SW 1271 (cell line): ENCODE results near the gene DLG2.
"Not testable (repeated sequence)": the region's sequence is repeated elsewhere in the genome, so short reads cannot be mapped to it uniquely, and the experiment has no call there.

Source experiments
- DNase-seq, 2 experiments: peaks; one replicate each; lab custom pipeline; 2025; lab: John Stamatoyannopoulos, UW

The DLG2 gene

GRCh38 chr11:85444479-85444878 lies 182.7 kb downstream of the DLG2 start:
- no peak for DNase-seq

DNA sequence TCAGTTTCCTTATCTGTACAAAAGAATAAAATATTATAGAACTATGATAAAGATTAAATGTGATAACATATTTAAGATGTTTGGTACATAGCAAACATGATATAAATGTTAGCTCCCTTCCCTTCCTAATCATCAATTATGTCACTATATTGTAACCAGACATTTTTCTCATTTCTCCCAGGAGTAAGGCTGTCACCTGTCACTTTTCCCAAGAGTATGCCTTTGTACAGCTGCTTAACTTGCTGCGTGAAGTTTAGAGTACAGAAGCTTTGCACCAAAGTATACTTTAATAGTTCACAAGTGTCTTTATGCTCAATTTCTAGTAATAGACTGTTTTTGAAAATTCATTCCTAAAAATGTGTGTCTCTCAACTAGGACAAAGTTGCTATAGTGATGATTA lies 186.9 kb downstream of the DLG2 start:
- no peak for DNase-seq

- DNase-seq = no peak
These were observed 188.8 kb downstream of the DLG2 start for GRCh38 chr11:85438328-85438727.

GRCh38 chr11:85431319-85431718 lies 195.8 kb downstream of the DLG2 start:
- DNase-seq = no peak

DNA sequence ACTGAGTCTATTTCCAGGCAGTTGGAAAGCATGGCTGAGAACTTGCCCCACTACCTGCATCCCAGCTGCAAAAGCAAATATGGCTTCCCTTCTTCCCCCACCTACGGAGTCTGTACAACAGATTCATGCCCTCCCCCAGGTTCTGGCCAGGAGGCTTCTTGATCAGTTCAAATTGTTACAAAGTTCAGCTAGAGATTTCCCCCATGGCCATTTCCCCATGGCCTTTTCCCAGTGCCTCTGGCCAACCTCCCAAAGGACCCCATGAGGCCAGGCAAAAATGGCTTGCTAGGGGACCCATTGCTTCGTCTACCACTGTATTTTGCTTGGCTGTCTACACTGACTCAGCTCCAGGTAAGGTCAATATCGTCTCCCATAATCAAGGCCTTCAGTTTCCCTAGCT lies 203.3 kb downstream of the DLG2 start:
- no peak for DNase-seq

DNA sequence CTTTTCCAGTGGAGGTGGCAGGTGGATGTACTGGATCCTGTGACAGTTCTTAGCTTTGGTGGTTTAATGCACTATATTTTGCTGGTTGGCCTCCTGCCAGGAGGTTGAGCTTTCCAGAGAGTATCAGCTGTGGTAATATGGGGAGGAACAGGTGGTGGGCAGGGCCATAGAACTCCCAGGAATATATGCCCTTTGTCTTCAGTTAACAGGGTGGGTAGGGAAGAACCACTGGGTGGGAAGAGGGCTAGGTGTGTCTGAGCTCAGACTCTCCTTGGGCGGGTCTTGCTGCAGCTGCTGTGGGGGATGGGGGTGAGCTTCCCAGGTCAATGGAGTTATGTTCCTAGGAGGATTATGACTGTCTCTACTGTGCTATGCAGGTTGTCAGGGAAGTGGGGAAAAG lies 203.8 kb downstream of the DLG2 start:
- DNase-seq = no peak

- DNase-seq = no peak
These were observed 213.0 kb downstream of the DLG2 start for GRCh38 chr11:85414175-85414574.

GRCh38 chr11:85407648-85408047 lies 219.5 kb downstream of the DLG2 start:
- DNase-seq = no peak

DNA sequence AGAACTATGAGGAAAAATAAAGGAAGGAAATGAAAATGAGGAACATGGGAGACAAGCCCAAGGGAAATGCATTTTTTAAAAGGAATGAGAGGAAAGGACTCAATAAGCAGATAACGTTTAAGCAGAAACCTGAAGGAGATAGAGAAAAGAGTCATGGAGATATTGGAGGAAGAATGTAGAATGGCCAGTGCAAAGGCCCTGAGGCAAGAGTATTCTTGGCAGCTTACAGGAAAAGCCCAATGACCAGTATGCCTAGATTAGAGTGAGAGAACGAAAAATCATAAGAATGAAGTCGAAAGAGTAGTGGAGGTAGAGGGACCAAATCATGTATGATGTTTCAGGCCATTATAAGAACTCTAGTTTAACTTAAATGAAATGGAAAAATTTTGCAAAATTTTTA lies 220.3 kb downstream of the DLG2 start:
- no peak for DNase-seq

GRCh38 chr11:85406316-85406715 lies 220.8 kb downstream of the DLG2 start:
- no peak for DNase-seq

DNA sequence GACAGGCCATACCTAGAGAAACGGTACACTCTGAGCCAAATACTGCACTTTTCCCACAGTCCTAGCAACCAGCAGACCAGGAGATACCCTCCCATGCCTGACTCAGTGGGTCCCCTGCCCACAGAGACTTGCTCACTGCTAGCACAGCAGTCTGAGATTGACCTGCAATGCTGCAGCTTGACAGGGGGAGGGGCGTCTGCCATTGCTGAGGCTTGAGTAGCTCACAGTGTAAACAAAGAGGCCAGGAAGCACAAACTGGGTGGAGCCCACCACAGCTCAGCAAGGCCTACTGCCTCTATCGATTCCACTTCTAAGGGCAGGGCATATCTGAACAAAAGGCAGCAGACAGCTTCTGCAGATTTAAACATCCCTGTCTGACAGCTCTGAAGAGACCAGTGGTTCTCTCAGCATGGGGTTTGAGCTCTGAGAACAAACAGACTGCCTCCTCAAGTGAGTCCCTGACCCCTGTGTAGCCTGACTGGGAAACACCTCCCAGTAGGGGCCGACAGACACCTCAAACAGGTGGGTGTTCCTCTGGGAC lies 231.6 kb downstream of the DLG2 start:
- DNase-seq = not testable (repeated sequence)

DNA sequence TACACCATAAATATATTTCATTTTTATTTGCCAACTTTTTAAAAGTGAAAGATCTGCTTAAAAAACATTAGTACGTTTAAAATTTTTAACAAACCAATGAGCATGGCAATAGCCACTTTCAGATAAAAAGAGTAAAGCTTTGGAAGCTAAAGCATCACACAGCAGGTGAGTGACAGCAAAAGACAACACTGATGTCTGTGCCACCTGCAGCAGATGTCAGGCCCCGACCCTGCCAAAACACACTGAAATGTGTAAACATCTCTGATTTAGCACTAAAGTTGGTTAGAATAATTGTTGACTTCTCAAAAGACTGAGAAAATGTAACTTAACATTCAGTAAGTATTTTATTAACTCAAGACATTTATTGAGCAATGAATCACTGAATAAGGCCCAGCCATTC lies 232.9 kb downstream of the DLG2 start:
- no peak for DNase-seq

DNA sequence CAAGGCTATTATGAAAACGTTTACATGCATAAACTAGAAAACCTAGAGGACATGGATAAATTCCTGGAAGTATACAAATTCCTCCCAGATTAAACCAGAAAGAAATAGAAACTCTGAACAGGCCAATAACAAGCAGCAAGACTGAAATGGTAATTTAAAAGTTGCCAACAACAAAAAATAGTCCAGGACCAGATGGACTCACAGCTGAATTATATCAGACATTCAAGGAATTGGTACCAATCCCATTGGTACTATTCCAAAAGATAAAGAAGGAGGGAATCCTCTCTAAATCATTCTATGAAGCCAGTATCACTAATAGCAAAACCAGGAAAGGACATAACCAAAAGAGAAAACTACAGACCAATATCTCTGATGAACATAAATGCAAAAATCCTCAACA lies 236.0 kb downstream of the DLG2 start:
- DNase-seq = no peak

- no peak for DNase-seq
These were observed 241.6 kb downstream of the DLG2 start for GRCh38 chr11:85385547-85385946.

DNA sequence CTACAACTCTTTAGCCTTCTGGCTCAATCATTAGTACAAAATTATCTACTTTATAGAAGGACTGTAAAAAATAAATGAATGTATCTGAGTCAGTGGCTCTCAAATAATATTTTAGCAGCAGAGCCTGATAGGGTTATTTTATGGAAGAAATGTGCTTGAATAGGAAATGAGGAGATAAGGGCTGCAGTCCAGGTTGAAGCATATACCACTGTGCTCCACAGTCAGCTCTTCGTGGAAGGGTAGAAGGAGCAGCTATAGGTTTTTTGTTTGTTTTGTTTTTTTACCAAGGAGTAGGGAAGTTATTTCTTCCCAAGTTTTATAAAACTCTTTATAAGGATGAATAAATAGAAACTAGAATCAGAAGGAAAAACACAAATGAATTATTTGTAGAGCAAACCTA lies 242.0 kb downstream of the DLG2 start:
- DNase-seq = no peak

DNA sequence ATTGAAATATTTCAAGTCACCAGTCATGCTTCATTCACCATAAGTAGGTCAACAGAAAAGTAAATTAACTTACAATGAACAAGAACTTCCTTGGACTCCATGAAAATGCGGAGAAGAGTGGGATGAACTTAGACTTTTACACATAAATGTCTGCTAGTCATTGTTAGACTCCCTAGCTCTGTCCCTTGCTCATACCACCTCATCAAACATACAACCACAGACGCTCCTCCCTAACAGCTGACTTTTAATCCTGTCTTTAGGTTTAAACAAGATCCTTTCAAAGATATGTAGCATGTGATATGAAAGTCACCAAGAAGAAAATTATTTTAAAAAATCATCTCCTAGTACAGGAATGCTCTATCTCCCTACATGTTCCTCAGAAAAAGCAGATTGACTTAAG lies 248.1 kb downstream of the DLG2 start:
- DNase-seq = no peak

DNA sequence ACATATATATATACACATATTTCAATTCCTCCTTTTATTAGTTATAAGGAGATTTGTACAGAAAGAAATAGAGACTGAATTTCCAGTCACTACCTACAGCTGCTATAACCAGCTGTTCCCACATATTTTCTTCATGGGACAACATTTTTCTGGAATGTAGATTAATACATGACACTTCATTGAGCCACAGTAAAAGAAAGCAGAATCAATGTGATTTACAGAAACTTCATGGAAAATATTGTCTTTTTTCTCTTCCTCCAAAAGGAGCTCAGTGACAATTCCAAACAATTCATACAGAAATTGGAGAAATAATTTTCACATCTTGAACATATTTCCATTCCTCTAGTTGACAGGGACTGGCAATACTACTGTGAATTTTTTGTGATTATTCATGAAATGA lies 249.2 kb downstream of the DLG2 start:
- no peak for DNase-seq

- DNase-seq = no peak
These were observed 267.3 kb downstream of the DLG2 start for GRCh38 chr11:85359859-85360258.

DNA sequence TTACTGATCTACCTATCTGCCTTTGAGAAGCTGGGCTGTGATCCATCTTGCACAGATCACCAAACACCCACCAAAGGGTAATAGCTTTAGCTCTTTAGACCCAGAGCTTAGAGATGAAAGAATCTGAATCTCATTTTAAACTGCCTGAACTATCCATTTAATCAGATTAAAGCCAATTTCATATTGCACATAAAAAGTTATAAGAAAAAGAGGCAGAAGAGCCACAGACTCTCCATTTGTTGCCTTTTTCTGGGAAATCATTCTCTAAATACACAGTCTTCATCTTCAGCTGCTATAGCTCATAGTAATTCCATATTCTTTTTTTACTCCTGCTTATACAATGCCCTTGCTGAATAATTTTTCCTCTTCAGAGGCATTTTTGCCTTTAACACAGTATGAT lies 271.2 kb downstream of the DLG2 start:
- no peak for DNase-seq

DNA sequence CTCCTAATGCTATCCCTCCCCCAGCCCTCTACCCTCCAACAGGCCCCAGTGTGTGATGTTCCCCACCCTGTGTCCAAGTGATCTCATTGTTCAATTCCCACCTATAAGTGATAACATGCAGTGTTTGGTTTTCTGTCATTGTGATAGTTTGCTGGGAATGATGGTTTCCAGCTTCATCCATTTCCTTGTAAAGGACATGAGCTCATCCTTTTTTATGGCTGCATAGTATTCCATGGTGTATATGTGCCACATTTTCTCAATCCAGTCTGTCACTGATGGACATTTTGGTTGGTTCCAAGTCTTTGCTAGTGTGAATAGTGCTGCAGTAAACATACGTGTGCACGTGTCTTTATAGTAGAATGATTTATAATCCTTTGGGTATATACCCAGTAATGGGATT lies 277.6 kb downstream of the DLG2 start:
- not testable (repeated sequence) for DNase-seq

DNA sequence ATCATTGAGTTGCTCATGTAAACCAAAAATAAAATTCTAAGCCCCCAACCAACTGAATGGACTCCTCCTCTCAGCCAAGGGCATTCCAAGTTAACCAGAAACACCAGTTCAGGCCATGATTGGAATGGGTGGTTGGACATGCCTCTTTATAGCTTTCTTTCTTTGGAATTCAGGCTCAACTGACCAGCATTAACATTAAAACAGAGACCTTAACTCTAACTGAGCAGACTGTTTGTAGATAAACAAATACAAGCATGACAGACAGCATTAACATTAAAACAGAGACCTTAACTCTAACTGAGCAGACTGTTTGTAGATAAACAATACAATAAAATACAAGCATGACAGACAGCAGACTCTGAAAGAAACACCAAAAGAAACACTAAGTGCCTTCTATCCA lies 278.2 kb downstream of the DLG2 start:
- DNase-seq = no peak

- DNase-seq = no peak
These were observed 279.9 kb downstream of the DLG2 start for GRCh38 chr11:85347291-85347690.

DNA sequence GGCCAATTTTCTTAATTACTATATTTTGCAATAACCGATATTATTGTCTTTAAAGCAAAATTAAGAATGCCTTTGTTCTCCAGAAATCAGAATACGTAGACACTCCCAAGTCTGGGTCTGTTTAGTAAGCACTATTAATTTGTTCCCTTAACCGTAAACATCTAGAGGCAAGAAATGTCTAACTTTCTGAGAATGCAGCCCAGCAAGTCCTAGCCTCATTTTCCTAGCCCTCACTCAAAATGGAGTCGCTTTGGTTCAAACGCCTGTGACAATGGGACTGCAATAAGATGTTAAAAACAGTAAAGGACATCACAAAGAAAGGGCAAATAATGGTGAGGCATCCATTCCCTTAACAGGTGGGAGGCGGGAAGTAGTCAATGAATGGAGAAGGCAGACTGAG lies 280.7 kb downstream of the DLG2 start:
- DNase-seq = no peak

GRCh38 chr11:85340846-85341245 lies 286.3 kb downstream of the DLG2 start:
- DNase-seq = not testable (repeated sequence)

DNA sequence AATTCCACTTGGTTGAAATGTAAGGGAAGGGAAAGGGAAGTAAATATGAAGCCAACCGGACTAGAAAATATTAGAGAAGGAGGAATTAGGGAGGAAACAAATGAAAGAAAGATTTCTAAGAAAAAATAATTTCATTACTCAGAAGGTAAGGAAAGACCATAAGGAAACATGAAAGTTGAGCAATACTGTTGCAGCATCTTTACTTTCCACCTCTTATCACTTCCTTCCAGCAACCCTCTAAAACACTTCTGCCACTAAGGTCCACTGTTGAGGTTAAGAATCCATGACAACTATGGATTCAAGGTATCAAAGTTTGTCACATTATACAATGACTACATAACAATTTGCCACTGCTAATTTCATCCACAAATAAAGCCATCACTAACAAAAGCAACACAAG lies 308.6 kb downstream of the DLG2 start:
- DNase-seq = no peak
